ENCODE measurements around the gene KCTD17.

GRCh38 chr22:37111156-37111717 is 59.7 kb downstream of the KCTD17 start:
- TF ChIP-seq POLR2A (IDR thresholded peaks at IDR 0.05; ENCODE audit: low read length) (no peak), RAD21 (conservative IDR thresholded peaks at IDR 0.05 in 1 of 2, IDR thresholded peaks at IDR 0.05 in 1 of 2) (no peak), REST (IDR thresholded peaks at IDR 0.05) (no peak), PBX3 (IDR thresholded peaks at IDR 0.05) (no peak), CTCF (IDR thresholded peaks at IDR 0.05) (no peak), CEBPB (IDR thresholded peaks at IDR 0.05) (no peak), CHD4 (IDR thresholded peaks at IDR 0.05; ENCODE audit: borderline replicate concordance) (no peak), EP300 (IDR thresholded peaks at IDR 0.05) (no peak), BHLHE40 (IDR thresholded peaks at IDR 0.05; ENCODE audit: low read depth, low read length) (no peak), MAZ (IDR thresholded peaks at IDR 0.05; ENCODE audit: borderline replicate concordance, low read depth, low read length) (no peak), RCOR1 (IDR thresholded peaks at IDR 0.05; ENCODE audit: low read depth, low read length) (no peak), JUNB (IDR thresholded peaks at IDR 0.05) (no peak)
- TF ChIP-seq, protein P1, sequence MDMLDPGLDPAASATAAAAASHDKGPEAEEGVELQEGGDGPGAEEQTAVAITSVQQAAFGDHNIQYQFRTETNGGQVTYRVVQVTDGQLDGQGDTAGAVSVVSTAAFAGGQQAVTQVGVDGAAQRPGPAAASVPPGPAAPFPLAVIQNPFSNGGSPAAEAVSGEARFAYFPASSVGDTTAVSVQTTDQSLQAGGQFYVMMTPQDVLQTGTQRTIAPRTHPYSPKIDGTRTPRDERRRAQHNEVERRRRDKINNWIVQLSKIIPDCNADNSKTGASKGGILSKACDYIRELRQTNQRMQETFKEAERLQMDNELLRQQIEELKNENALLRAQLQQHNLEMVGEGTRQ (IDR thresholded peaks at IDR 0.05), result no peak
- TF ChIP-seq, protein P2, sequence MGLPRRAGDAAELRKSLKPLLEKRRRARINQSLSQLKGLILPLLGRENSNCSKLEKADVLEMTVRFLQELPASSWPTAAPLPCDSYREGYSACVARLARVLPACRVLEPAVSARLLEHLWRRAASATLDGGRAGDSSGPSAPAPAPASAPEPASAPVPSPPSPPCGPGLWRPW (IDR thresholded peaks at IDR 0.05), result no peak

Data from A549 (cell line).